ENCODE results near the gene CCDC142.

The CCDC142 gene

DNA sequence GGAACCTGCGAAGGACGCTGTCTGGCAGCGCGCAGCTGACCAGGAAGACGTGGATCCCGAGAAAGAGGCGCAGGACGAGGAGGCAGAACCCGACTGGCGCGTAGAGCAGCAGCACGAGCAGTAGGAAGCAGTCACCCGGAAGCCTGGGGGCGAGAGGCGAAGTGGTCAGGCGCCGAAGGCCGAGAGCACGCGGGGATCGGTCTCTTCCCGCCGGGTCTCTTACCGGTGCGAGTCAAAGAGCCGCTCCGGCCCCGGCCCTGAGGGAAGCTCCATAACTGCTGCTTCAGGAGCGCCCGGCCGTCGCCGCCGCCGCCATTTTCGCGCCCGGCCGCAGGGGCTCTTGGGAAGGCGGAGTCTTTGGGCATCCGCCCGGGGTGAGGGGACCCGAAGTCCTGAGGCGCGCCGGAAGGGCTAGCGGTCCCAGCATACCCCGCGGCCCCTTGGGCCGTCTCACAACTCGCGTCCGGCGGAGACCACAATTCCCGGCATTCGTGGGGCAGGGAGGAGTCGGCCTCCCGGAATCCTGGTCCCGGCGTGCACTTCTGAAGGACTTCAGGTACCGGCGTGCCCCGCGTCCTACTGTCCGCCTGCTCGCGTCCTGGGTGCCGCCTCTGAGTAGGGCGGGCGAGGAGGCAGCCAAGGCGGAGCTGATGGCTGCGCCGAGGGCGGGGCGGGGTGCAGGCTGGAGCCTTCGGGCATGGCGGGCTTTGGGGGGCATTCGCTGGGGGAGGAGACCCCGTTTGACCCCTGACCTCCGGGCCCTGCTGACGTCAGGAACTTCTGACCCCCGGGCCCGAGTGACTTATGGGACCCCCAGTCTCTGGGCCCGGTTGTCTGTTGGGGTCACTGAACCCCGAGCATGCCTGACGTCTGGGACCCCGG, 46.8 kb upstream of the CCDC142 start, which contains the start of the genes AUP1 and HTRA2:
Gene AUP1, minus strand, starts transcription at position 350 of the 882 bp plus-strand sequence. Its CDS starts 77 bp downstream, at position 273.
Gene HTRA2, plus strand, starts transcription at position 577 of the 882 bp plus-strand sequence. Its CDS starts 74 bp downstream, at position 651.
- ChIA-PET CTCF (interaction anchor here (1.0 to 9.3 kb wide), 12 partner anchors 9 to 71 kb away, joined by 3 to 76 read pairs (median 8); partner anchors contain the start of genes CCDC142, PCGF1, TTC31 and WBP1), POLR2A (interaction anchor here (0.6 to 2.3 kb wide), 6 partner anchors 10 to 417 kb away, joined by 3 to 12 read pairs (median 5); partner anchors contain the start of genes PCGF1 and WBP1)
- TF ChIP-seq, protein P1, sequence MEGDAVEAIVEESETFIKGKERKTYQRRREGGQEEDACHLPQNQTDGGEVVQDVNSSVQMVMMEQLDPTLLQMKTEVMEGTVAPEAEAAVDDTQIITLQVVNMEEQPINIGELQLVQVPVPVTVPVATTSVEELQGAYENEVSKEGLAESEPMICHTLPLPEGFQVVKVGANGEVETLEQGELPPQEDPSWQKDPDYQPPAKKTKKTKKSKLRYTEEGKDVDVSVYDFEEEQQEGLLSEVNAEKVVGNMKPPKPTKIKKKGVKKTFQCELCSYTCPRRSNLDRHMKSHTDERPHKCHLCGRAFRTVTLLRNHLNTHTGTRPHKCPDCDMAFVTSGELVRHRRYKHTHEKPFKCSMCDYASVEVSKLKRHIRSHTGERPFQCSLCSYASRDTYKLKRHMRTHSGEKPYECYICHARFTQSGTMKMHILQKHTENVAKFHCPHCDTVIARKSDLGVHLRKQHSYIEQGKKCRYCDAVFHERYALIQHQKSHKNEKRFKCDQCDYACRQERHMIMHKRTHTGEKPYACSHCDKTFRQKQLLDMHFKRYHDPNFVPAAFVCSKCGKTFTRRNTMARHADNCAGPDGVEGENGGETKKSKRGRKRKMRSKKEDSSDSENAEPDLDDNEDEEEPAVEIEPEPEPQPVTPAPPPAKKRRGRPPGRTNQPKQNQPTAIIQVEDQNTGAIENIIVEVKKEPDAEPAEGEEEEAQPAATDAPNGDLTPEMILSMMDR (IDR thresholded peaks at IDR 0.05; ENCODE audit: control extremely low read depth, extremely low read depth, low read depth, missing control alignments) = no peak
- peak; percentile 98 for DNase-seq (ENCODE audit: extremely low spot score)

- TF ChIP-seq, protein P1 (IDR thresholded peaks at IDR 0.05; ENCODE audit: control extremely low read depth, extremely low read depth, low read depth, missing control alignments) = no peak
- CTCF ChIA-PET = interaction anchor here (1.0 to 9.3 kb wide), 5 partner anchors 19 to 59 kb away, joined by 3 to 76 read pairs (median 16); partner anchors contain the start of genes CCDC142 and TTC31
- POLR2A ChIA-PET = interaction anchor here (0.6 to 2.3 kb wide), 4 partner anchors 10 to 71 kb away, joined by 5 to 12 read pairs (median 6); partner anchors contain the start of genes PCGF1 and WBP1
- no peak for DNase-seq (ENCODE audit: extremely low spot score)
These were observed 46.0 kb upstream of the CCDC142 start for GRCh38 chr2:74528600-74529356.

DNA sequence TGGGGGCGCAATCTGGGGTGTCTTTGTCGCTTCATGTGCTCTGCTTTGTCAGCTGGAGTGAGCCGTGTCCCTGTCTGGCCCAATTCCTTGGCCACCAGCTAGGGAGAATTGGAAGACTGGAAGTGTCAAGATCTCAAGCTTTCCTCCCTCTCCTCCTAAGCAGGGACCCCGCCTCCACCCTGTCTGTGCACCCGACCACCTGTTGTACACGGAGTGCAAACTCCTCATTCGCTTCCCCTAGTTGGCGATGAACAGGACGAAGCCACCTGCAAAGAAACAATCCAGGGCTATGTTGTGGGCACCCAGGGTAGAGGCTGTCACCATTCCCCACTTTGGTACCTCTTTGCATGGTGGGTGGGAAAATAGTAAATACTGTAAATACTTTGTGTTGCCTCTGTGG, 44.9 kb upstream of the CCDC142 start:
- ChIA-PET POLR2A (no interaction called here), CTCF (interaction anchor here (1.5 to 9.3 kb wide), 3 partner anchors 10 to 60 kb away, joined by 3 to 76 read pairs (median 21); no protein-coding TSS in a partner anchor)
- no peak for DNase-seq (ENCODE audit: extremely low spot score)
- TF ChIP-seq, protein P1 (IDR thresholded peaks at IDR 0.05; ENCODE audit: control extremely low read depth, extremely low read depth, low read depth, missing control alignments) = no peak

- no peak for DNase-seq (ENCODE audit: extremely low spot score)
- CTCF ChIA-PET = interaction anchor here (0.9 to 9.3 kb wide), 6 partner anchors 11 to 61 kb away, joined by 3 to 76 read pairs (median 3); partner anchors contain the start of genes CCDC142 and TTC31
- TF ChIP-seq, protein P1 (IDR thresholded peaks at IDR 0.05; ENCODE audit: control extremely low read depth, extremely low read depth, low read depth, missing control alignments) = no peak
- POLR2A ChIA-PET = interaction anchor here (1.1 kb wide), 1 partner anchor 12 kb away, joined by 4 read pairs; no protein-coding TSS in a partner anchor
These were observed 43.9 kb upstream of the CCDC142 start for GRCh38 chr2:74526649-74527230.

- CTCF ChIA-PET = interaction anchor here (0.9 to 9.3 kb wide), 5 partner anchors 17 to 62 kb away, joined by 3 to 76 read pairs (median 3); partner anchors contain the start of genes CCDC142 and TTC31
These were observed 43.2 kb upstream of the CCDC142 start, which contains the start of gene DQX1 for GRCh38 chr2:74525717-74526648. Gene DQX1, minus strand, starts transcription at chr2:74526231. Its CDS starts 502 bp downstream, at chr2:74525729.

More at GRCh38 chr2:74525717-74526648, 43.2 kb upstream of the CCDC142 start, which contains the start of gene DQX1:
- peak; percentile 67 for DNase-seq (ENCODE audit: extremely low spot score)
- POLR2A ChIA-PET = interaction anchor here (0.6 to 1.1 kb wide), 2 partner anchors 13 to 59 kb away, joined by 3 to 4 read pairs; no protein-coding TSS in a partner anchor
- TF ChIP-seq, protein P1 (IDR thresholded peaks at IDR 0.05; ENCODE audit: control extremely low read depth, extremely low read depth, low read depth, missing control alignments) = no peak

Measured in GM10248 (cell line).